GM10266 (cell line): ENCODE results near the gene CHRDL2.

Experiments
- DNase-seq: peaks from one replicate; pipeline ENCODE4 v3.0.0; 2012; ENCODE audit errors: extremely low spot score
- TF ChIP-seq, protein P1 (sequence below): IDR thresholded peaks from 2 replicates; pipeline ENCODE4 v1.5.1; 2012; ENCODE audit warnings: mild to moderate bottlenecking, low read depth; ENCODE audit not compliant: control insufficient read depth, insufficient read depth; ENCODE audit errors: missing control alignments

Gene CHRDL2

DNA sequence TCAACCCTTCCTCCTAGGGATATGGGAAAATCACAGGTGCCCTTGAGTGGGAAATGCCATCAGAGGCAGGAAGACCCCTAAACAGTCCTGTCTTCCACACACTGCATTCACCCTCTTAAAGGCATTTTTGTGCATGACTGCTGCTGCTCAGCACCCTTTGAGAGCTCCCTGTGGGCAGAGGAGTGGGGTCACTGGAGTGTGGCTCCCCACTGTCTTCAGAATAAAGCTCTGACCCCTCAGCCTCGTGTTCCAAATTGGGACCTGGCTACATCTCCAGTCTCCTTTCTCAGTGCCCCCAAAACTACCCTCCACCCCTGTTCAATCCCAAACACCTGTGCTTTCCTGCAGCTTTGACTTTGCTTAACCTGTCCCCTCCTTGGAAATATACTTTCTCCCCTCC is 46.6 kb downstream of the CHRDL2 start:
- no peak for DNase-seq
- TF ChIP-seq, protein P1, sequence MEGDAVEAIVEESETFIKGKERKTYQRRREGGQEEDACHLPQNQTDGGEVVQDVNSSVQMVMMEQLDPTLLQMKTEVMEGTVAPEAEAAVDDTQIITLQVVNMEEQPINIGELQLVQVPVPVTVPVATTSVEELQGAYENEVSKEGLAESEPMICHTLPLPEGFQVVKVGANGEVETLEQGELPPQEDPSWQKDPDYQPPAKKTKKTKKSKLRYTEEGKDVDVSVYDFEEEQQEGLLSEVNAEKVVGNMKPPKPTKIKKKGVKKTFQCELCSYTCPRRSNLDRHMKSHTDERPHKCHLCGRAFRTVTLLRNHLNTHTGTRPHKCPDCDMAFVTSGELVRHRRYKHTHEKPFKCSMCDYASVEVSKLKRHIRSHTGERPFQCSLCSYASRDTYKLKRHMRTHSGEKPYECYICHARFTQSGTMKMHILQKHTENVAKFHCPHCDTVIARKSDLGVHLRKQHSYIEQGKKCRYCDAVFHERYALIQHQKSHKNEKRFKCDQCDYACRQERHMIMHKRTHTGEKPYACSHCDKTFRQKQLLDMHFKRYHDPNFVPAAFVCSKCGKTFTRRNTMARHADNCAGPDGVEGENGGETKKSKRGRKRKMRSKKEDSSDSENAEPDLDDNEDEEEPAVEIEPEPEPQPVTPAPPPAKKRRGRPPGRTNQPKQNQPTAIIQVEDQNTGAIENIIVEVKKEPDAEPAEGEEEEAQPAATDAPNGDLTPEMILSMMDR: no peak

DNA sequence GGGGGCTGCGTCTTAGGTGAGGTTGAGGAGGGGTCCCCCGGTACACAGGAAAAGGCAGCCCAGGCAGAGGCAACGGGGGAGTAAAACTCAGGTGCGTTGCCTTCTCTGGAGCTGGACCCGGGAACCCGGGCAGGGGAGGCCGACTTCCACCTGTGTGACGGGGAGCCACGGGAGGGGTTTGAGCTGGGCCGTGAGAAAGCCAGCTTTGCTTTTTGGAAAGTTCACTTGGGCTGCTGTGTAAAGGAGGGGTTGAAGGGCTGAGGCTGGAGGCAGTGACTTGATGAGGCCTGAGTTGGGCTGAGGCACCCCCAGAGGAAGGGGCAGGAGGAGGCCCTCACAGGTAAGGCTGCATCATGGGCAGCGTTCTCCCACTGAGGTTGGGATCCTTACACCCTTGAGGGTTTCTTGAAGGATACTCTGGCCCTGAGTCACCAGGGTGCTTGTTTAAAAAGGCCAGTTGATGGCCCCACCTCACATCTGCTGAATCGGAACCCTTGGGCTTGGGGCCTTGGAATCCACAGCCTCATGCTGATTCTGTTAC is 47.2 kb downstream of the CHRDL2 start:
- DNase-seq: no peak
- TF ChIP-seq, protein P1: no peak

DNA sequence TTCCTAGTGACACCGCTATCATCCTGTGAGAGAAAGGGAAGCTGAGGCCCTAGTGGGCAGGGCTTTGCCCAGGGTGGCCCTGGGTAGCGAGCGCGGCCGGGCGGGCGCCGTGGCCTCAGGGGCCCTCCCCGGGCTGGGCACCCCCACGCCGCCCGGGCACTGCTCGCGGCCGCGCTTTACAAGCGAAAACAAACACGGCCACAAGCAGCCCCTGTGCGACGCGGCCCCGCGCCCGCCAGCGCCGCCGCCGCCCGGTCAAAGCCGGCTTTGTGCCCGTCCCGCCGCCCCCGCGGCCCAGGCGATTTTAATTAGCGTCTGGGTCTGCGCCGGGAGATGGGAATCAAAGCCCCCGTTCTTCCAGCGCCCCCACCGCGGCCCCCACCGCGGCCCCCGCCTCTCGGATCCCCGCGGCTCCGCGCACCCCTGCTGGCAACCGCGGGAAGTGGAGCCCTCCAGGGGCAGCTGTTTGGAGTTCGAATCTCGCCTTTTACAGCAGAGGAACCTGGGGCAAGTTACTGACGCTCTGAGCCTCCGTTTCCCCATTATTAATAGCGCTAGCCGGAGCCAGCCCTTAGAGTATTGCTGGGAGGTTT is 47.9 kb downstream of the CHRDL2 start:
- TF ChIP-seq, protein P1: no peak
- DNase-seq: no peak

DNA sequence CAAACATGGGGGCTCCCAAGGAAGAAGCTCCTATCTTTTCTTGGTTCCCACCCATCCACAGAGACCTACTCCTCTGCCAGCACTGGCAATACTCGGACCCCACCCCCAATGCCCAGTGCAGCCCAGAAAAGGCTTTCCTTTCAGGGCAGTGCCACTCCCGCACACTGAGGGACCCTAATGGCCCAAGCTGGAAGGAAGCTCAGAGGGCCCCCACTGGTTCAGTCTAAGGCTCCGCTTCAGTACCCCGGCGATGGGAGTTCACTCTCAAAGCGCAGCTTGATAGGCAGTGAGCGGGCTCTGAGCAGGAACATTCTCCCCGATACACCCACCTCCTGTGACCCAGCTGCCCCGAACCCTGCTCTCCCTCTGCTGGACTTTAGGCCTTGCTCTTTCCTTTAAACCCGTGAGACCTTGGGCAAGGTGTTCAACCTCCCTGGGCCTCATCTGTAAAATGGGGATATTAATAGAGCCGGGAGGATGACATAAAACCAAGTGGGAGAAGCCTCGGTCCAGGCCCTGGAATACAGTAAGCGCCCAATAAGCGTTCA is 48.4 kb downstream of the CHRDL2 start:
- DNase-seq: no peak
- TF ChIP-seq, protein P1: no peak

DNA sequence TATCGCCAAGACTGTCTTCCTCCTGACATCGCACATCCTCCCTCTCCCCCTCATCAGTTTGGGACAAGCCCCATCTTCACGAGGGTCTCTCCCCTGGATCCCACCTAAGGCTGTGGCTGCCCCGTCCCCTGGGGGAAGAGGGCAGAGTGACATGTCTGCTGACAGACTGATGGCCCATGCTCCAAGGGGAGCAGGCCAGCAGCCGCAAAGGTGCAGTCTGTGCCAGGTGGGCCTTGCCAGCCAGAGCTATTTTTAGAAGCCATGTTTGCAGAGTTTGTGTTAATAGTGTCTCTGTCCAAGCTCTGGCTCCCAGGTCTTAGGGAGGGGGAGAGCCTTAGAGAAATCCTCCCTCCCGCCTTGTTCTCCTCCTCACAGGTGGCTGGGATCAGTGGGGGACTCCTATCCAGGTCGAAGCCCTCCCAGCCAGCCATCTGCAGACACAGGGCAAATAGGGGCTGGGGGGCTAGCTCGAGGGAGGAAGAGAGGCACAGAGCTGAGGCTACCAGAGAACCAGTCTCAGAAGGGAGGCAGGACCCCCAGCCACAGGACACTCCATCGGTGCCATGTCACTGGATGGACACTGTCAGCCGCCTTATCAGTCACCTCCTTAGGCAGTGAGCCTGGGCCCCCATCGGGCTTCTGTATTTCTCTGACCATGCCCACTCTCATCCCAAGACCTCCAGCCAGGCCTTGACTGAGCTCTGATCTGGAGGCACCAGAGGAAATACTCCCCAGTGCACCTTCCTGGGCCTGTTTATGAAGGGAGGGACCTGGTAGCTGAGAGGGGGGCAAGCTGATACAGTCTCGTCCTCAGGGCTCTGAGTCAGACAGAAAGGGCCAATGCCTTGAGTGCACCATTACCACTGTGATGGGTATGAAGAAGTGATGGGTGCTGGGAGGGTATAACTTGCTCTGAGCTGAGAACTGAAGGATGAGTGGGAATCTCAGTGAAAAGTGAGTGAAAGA is 49.3 kb downstream of the CHRDL2 start:
- no peak for DNase-seq
- TF ChIP-seq, protein P1: no peak

DNA sequence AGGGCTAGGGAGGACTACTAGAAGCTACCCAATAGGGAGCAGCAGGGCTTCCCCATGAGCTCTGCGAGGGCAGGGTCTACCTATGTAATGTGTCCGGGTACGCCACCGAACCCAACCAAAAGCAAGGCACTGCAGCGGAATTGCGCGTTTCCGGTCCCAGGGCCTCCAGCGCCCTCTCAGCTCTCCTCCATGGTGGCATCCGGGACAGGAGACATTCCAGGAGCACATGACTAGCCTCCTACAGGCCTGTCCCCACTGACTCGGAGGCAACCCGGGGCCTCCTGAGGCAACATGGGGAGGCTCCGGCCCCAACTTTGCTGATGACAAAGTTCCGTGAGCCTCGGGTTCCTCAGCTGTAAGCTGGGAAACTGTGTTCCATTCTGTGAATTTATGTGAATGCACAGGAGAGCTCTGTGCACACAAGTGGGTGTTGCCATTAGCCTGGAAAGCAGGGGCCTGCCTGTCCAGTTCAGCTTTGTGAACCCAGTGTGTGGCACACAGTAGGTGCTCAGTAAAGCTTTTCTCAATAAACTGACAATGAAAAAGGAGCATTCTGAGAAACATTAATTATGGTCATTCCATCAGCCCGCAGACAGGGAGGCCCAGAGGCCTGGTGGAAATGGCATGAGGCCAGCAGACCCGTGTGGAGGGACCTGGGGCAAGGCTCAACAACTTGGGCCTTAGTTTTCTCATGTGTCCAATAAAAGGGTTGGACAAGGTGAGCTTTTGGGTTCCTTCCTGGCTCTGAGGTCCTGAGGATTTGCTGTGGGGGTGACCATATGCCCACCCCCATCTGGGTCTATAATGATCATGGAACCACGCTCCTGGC is 50.3 kb downstream of the CHRDL2 start:
- no peak for DNase-seq
- TF ChIP-seq, protein P1: no peak
